Activated CD4-positive, alpha-beta memory T cell treated with anti-CD3 and anti-CD28 coated beads for 36 hours (primary cell): Measurements from ENCODE around the gene COL4A2. TPM values are rescaled to one million over a fixed set of nuclear protein-coding genes. Genes with fewer than 3 reads are reported as not detected.
"Not testable (repeated sequence)": the region's sequence is repeated elsewhere in the genome, so short reads cannot be mapped to it uniquely, and the experiment has no call there.

ENCODE experiments used
- CTCF ChIA-PET: fragments of 350-600 bp; sonication (Branson Sonifier 250); formaldehyde crosslinking; loops from one replicate; lab custom pipeline; 2021; ENCODE audit warnings: antibody characterized with exemption, inconsistent platforms; lab: Charles Lee
- POLR2A ChIA-PET: fragments of 350-600 bp; sonication (Branson Sonifier 250); formaldehyde crosslinking; loops from one replicate; lab custom pipeline; 2021; ENCODE audit warnings: antibody characterized with exemption; lab: Charles Lee
- DNase-seq: peaks from one replicate; pipeline ENCODE4 v3.0.0-alpha.2; 2020
- H3K27ac Mint-ChIP-seq: one replicate; pipeline ENCODE4 v1.8.0; 2021; ENCODE audit warnings: mixed read lengths
- H3K27me3 Mint-ChIP-seq: one replicate; pipeline ENCODE4 v1.8.0; 2021; ENCODE audit warnings: mixed read lengths
- H3K36me3 Mint-ChIP-seq: one replicate; pipeline ENCODE4 v1.8.0; 2021; ENCODE audit warnings: mixed read lengths
- H3K4me1 Mint-ChIP-seq: one replicate; pipeline ENCODE4 v1.8.0; 2021; ENCODE audit warnings: low read depth, mixed read lengths
- H3K4me3 Mint-ChIP-seq: one replicate; pipeline ENCODE4 v1.8.0; 2021; ENCODE audit warnings: mild to moderate bottlenecking, mixed read lengths
- H3K9me3 Mint-ChIP-seq: one replicate; pipeline ENCODE4 v1.8.0; 2021; ENCODE audit warnings: mixed read lengths
- intact Hi-C: fragments of 100-400 bp; cut with micrococcal nuclease; formaldehyde crosslinking; loops from one replicate; pipeline ENCODE4 v1.15.1; 2023
- total RNA-seq, 2 experiments: library from RNA; stranded (reverse); gene quantifications; one replicate each; pipeline ENCODE4 v1.2.3, GENCODE V29; 2021

COL4A2 gene
- total RNA-seq, 2 experiments from 2014 or later = not detected

DNA sequence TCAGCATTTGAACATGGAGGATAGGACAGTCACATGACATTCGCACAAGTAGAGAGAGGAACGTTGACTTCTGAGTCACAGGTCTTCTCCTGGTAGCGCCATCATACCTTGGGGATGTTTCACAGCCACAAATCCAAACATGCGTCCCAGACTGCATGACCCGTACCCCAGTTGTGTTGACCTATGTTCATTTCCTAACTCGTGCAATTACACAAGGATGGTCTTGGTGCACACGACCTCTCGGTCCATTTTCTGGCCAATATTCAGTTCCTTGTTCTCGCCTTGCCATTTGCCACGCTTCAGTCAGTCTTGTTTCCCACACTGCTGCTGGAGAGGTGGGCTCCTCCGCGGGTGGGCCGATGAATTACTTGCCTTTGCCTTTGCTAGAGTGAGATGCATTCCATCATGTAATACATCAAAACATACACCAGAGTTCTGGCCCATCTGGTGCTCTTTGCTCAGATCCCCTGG, 87.3 kb downstream of the COL4A2 start:
- ChIA-PET POLR2A (no interaction called here), CTCF (no interaction called here)
- no peak for DNase-seq
- Mint-ChIP-seq H3K27me3 (peaks cover 50% of the 10 kb centered on the region), H3K27ac (no peak overlapping the region), H3K4me1 (no peaks in the 10 kb centered on the region), H3K9me3 (no peaks in the 10 kb centered on the region), H3K4me3 (no peak overlapping the region), H3K36me3 (peaks cover 2% of the 10 kb centered on the region)
- intact Hi-C loops = no loop called here

DNA sequence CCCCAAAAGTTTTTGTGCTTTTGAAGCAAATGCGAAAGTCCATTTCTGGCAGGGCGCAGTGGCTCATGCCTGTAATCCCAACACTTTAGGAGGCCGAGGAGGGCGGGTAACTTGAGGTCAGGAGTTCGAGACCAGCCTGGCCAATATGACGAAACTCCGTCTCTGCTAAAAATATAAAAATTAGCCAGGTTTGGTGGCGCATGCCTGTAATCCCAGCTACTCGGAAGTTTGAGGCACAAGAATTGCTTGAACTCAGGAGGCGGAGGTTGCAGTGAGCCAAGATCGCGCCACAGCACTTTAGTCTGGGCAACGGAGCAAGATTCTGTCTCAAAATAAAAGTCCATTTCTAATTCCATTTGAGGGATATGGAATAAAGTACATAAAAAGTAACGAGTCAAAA, 88.5 kb downstream of the COL4A2 start:
- H3K36me3 Mint-ChIP-seq, H3K9me3 Mint-ChIP-seq, POLR2A ChIA-PET, intact Hi-C loops, H3K4me3 Mint-ChIP-seq, H3K27ac Mint-ChIP-seq, CTCF ChIA-PET, H3K4me1 Mint-ChIP-seq, DNase-seq: not testable (repeated sequence)
- peaks cover 56% of the 10 kb centered on the region for H3K27me3 Mint-ChIP-seq

DNA sequence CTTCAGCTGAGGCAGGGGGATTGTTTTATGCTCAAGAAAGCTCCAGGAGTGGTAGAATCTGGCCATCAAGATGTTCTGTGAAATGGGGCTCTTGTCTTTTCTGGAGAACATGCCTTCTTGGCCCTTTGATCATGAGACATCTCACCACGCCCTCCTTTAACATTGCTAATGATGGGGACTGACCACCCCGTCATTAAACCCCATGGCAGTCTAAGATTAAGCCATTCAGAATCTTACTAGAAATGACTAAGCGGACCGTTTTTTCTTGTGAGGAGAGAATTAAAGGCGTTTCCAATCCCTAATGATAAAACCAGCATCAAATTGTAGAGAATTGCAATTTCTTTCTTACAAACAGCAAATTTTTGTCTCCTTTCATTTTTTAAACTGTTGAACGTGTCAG, 89.4 kb downstream of the COL4A2 start:
- no peaks in the 10 kb centered on the region for H3K36me3 Mint-ChIP-seq
- H3K27me3 Mint-ChIP-seq = peaks cover 55% of the 10 kb centered on the region
- intact Hi-C loops = no loop called here

DNA sequence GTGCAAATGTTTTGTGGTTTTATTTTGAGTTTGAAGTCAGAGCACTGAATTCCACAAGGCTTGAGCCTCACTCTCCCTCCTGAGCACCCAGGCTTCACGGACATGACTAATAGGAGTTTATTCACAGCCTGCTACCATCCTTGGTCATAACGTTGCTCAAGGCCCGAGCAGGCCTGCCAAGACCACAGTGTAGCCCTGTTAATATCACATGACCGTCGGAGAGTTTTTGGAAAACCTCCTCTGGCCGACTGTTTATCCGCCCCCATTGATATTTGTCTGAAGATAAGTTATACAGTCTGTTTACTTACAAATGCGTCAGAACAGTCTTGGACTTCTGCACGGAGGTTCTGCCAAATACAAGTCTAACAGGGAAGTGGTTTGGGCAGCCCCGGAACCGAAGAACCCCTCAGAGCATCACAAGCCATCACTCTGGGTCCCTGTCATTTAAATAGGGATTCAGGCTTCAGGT, 89.9 kb downstream of the COL4A2 start:
- H3K4me3 Mint-ChIP-seq = no peak overlapping the region
- intact Hi-C loops = no loop called here
- H3K4me1 Mint-ChIP-seq = no peaks in the 10 kb centered on the region
- POLR2A ChIA-PET = no interaction called here
- H3K27me3 Mint-ChIP-seq = peaks cover 54% of the 10 kb centered on the region
- no peak for DNase-seq
- H3K27ac Mint-ChIP-seq = no peak overlapping the region
- no peaks in the 10 kb centered on the region for H3K9me3 Mint-ChIP-seq
- no peaks in the 10 kb centered on the region for H3K36me3 Mint-ChIP-seq
- CTCF ChIA-PET = no interaction called here

More for the DNA sequence above, 89.4 kb downstream of the COL4A2 start:
- DNase-seq = no peak
- Mint-ChIP-seq H3K27ac (no peak overlapping the region), H3K9me3 (no peaks in the 10 kb centered on the region), H3K4me3 (no peak overlapping the region), H3K4me1 (no peaks in the 10 kb centered on the region)
- ChIA-PET CTCF (no interaction called here), POLR2A (no interaction called here)

DNA sequence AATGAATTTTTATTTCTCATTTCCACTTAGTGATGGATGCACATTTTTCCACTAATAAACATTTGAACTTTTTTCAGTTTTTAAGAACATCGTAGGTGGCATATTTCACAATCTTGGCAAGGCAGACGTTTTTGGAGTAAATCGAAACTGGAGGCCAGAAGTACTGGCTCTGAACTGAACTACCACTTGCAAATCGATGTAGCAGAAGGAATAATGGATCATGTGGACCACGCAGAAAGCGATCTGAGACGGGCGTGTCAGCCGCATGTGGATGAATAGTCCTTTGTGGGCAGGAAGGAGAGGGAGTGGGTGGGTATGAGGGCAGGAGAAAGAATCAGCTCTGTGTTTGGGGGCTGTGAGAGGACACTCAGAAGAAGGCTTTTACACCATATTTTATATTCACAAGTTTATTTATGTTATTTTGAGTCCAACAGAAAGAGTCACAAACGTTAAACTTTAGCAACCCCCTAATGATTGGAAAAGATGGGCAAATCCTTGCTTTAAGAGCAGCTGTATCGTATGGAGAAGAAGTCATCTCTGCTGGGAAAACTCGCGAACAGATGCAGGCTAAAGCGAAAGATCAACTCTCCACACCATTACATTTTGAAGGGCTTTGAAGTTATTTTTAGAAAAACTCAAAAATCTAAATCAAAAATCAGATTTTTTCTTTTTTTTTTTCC, 90.5 kb downstream of the COL4A2 start:
- CTCF ChIA-PET = no interaction called here
- peaks cover 53% of the 10 kb centered on the region for H3K27me3 Mint-ChIP-seq

DNA sequence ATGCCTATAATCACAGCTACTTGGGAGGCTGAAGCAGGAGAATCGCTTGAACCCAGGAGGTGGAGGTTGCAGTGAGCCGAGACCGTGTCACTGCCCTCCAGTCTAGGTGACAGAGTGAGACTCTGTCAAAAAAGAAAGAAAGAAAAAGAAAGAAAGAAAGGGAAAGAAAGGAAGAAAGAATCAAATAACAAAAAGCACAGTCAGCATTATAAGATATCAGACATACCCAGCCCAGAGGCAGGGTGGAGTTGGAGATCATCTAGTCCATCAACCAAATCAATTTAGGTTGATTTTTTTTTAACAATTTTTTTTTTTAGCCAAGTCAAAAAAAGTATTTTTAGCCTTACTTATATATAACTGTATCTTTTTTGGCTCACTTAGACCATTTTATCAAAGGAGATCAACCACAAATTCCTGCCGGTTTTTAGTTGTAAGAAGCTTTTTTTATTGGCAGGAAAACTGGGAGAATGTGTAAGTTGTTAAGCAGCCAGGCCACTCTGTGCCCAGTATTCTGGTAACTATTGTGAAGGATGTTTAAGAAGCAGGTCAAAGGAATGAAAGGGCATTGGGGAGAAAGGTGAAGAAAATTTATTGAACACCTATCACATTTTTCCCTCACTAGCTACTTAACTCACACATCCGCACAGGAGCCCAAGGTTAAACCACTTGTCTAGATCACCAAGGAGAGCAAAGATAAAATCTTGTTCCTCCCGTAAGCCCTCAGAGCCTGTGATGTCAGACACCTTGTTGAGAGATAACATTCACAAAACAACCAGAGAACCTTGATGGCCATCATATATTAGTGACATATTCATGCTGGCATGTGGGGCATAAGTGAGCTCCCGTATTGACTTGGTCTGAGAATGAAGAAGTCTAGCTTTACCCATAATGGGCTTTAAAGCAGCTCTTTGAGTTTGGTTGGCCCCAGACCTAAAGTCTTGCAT, 91.8 kb downstream of the COL4A2 start:
- intact Hi-C loops = no loop called here
- POLR2A ChIA-PET = no interaction called here

More for the DNA sequence above, 90.5 kb downstream of the COL4A2 start:
- H3K9me3 Mint-ChIP-seq = no peaks in the 10 kb centered on the region
- no peak overlapping the region for H3K27ac Mint-ChIP-seq
- no peak for DNase-seq
- POLR2A ChIA-PET = no interaction called here
- intact Hi-C loops = no loop called here
- no peak overlapping the region for H3K4me3 Mint-ChIP-seq
- no peaks in the 10 kb centered on the region for H3K4me1 Mint-ChIP-seq
- no peaks in the 10 kb centered on the region for H3K36me3 Mint-ChIP-seq

DNA sequence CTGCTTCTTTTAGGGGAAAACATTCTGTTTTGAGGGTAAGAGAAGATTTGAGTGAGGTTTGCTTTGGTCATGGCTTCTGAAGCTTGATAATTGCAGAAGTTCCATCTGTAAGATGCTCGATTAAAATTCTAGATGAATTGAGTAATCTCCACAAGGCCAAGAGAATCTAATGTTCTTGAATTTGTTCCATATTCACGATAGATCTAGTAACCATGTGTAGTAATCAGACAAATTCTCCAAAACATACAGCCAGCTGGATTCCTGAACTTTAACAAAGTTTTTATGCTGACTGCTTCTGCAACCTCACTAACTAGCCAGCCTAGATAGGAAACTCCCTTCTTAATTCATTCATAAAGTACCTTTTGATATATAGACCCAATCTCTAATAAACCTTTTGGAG, 92.7 kb downstream of the COL4A2 start:
- intact Hi-C loops = no loop called here
- peaks cover 62% of the 10 kb centered on the region for H3K27me3 Mint-ChIP-seq
- no peak for DNase-seq
- no peak overlapping the region for H3K27ac Mint-ChIP-seq
- H3K4me3 Mint-ChIP-seq = no peak overlapping the region
- no peaks in the 10 kb centered on the region for H3K36me3 Mint-ChIP-seq
- H3K4me1 Mint-ChIP-seq = no peaks in the 10 kb centered on the region
- POLR2A ChIA-PET = no interaction called here
- CTCF ChIA-PET = no interaction called here
- no peaks in the 10 kb centered on the region for H3K9me3 Mint-ChIP-seq

More for the DNA sequence above, 91.8 kb downstream of the COL4A2 start:
- CTCF ChIA-PET = interaction anchor here (0.9 kb wide), 1 partner anchor 12 kb away, joined by 4 read pairs; no protein-coding TSS in a partner anchor
- no peak for DNase-seq
- no peak overlapping the region for H3K27ac Mint-ChIP-seq
- H3K9me3 Mint-ChIP-seq = no peaks in the 10 kb centered on the region
- H3K36me3 Mint-ChIP-seq = no peaks in the 10 kb centered on the region
- H3K4me3 Mint-ChIP-seq = no peak overlapping the region
- H3K27me3 Mint-ChIP-seq = peaks cover 60% of the 10 kb centered on the region
- H3K4me1 Mint-ChIP-seq = no peaks in the 10 kb centered on the region

DNA sequence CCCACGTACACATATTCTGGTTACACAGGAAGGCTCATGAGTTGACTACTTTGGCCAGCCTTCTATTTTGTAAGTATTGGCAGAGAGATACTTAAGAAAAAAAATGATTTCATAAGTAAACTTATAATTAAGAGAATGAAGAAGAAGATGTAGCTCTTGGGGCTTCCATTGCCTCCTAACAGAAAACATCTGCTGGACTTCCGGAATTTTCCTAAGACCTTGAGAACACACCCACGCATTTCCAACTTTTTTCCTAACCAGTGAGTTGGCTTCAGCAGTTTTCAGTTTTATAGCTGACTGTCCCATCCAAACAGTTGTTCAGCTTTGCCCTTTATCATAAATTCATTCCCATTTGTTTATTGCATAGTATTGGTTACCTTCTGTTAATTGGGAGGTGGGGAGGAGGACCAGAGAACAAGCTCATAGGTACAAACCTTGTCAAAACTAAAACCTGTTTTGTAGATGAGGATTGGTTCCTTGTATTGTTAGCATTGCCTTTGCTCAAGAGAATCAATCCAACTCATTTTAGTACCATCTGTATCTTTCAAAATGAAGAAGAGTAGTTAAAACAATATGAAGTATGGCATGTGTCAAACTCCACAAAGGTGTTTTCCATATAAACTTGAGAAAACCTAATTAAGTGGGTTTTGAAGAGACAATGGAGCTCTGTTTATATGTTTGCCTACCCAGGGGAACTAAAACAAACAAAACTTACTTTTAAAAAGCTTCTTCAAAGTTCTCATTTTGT, 93.9 kb downstream of the COL4A2 start:
- Mint-ChIP-seq H3K27me3 (peaks cover 65% of the 10 kb centered on the region), H3K4me3 (no peak overlapping the region), H3K27ac (no peak overlapping the region), H3K9me3 (no peaks in the 10 kb centered on the region), H3K4me1 (peaks cover 4% of the 10 kb centered on the region), H3K36me3 (no peaks in the 10 kb centered on the region)
- POLR2A ChIA-PET = no interaction called here
- DNase-seq = no peak
- CTCF ChIA-PET = interaction anchor here (2.6 kb wide), 1 partner anchor 11 kb away, joined by 7 read pairs; no protein-coding TSS in a partner anchor
- intact Hi-C loops = no loop called here

DNA sequence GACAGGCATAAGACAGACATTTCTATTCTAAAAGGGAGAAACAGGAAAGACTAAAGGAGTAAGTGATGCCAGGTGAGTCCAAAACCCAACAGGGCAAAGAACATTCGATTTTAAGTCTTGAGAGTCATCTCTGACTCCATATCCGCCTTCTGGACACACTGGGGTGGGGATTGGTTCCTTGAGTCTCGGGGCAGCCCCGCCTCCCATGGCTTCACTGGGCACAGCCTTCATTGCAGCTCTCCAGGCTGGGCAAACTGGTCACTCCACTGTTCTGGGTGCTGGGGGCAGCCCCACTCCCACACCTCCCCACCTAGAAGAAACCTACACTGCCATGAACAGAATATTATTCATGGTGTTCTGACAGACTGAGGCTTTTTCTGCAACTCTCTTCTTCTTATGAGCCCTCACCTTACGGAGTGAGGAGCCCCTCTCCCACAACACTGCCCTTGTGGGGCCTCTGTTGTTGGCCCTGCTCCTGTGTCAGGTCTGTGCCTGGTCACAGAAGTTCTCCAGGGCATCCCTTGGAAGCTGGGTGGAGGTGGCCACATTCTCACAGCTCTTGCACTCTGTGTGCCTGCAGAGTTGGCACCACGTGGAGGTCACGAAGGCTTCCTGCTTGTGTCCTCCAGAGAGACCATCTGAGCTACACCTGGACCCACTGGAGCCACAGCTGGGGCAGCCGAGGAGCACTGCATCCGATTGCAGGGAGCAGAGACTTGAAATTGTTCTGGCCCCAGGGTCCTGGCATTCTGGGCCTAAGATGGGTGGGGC, 95.4 kb downstream of the COL4A2 start:
- DNase-seq = no peak
- POLR2A ChIA-PET = no interaction called here
- H3K36me3 Mint-ChIP-seq = no peaks in the 10 kb centered on the region
- CTCF ChIA-PET = interaction anchor here (2.6 kb wide), 1 partner anchor 10 kb away, joined by 7 read pairs; no protein-coding TSS in a partner anchor
- H3K27ac Mint-ChIP-seq = no peak overlapping the region
- no peak overlapping the region for H3K4me3 Mint-ChIP-seq
- H3K9me3 Mint-ChIP-seq = no peaks in the 10 kb centered on the region
- intact Hi-C loops = no loop called here
- peaks cover 4% of the 10 kb centered on the region for H3K4me1 Mint-ChIP-seq
- peaks cover 65% of the 10 kb centered on the region for H3K27me3 Mint-ChIP-seq

DNA sequence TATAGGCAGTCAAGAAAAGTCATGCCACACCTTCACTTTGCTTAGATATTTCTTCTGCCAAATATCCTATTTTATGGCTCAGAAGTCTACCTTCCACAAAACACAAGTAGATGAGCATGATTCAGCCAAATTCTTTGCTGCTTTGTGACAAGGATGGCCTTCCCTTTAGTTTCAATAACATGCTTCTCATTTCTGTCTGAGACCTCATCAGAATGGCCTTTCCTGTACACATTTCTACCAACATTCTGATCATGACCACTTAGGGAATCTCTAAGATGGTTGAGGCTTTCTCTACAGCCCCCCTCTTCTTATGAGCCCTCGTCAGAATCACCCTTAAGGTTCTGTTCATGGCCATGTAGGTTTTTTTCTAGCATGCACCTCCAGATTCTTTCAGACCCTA, 96.2 kb downstream of the COL4A2 start:
- H3K4me3 Mint-ChIP-seq = no peak overlapping the region
- DNase-seq = no peak
- H3K27me3 Mint-ChIP-seq = peaks cover 65% of the 10 kb centered on the region
- peaks cover 4% of the 10 kb centered on the region for H3K4me1 Mint-ChIP-seq
- intact Hi-C loops = no loop called here
- ChIA-PET CTCF (no interaction called here), POLR2A (no interaction called here)
- H3K27ac Mint-ChIP-seq = no peak overlapping the region
- no peaks in the 10 kb centered on the region for H3K36me3 Mint-ChIP-seq
- no peaks in the 10 kb centered on the region for H3K9me3 Mint-ChIP-seq

DNA sequence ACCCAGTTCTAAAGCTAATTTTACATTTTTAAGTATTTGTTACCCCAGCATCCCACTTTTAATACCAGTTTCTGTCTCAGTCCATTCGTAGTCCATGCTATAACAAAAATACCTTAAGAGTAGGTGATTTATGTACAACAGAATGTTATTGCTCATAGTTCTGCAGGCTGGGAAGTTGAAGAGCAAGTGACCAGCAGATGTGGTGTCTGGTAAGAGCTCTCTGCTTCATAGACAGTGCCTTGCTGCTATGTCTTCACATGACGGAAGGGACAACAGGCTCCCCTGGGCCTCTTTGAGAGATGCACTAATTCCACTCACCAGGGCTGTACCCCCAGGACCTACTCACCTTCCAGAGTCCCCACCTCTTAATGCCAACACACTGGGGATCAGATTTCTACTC, 96.6 kb downstream of the COL4A2 start:
- H3K4me3 Mint-ChIP-seq = no peak overlapping the region
- ChIA-PET POLR2A (no interaction called here), CTCF (no interaction called here)
- peaks cover under 1% of the 10 kb centered on the region for H3K9me3 Mint-ChIP-seq
- H3K4me1 Mint-ChIP-seq = peaks cover 4% of the 10 kb centered on the region
- H3K27ac Mint-ChIP-seq = no peak overlapping the region
- no peak for DNase-seq
- peaks cover 66% of the 10 kb centered on the region for H3K27me3 Mint-ChIP-seq
- intact Hi-C loops = no loop called here
- H3K36me3 Mint-ChIP-seq = no peaks in the 10 kb centered on the region
